ENCODE measurements around the gene HRNR. TPM values are rescaled to one million over a fixed set of nuclear protein-coding genes. Genes with fewer than 3 reads are reported as not detected.

Gene HRNR
- total and polyA plus RNA-seq, 4 donors = 0.04 TPM; not detected in 3

- no peak overlapping the region for H3K4me3 ChIP-seq (ENCODE audit: low read depth in 1 of 3, low read length in 3 of 3)
- H3K36me3 ChIP-seq (ENCODE audit: control insufficient read depth in 4 of 4, insufficient read depth in 3 of 4, low read depth in 1 of 4, low read length in 3 of 4) = no peaks in the 10 kb centered on the region
- H3K9me3 ChIP-seq (ENCODE audit: control insufficient read depth in 4 of 4, low read length in 3 of 4) = no peaks in the 10 kb centered on the region
- H3K27me3 ChIP-seq (ENCODE audit: control insufficient read depth in 4 of 4, insufficient read depth in 4 of 4, low read length in 3 of 4) = no peaks in the 10 kb centered on the region
- H3K27ac ChIP-seq (ENCODE audit: low read depth in 1 of 2, low read length in 2 of 2) = no peak overlapping the region
- WGBS = 89% methylated on average over 5 of the region's 5 CpGs
- H3K9ac ChIP-seq (ENCODE audit: low read depth in 1 of 2, low read length in 2 of 2) = no peak overlapping the region
- TF ChIP-seq TAF1 (conservative IDR thresholded peaks at IDR 0.05) (no peak), FOXA2 (IDR thresholded peaks at IDR 0.05) (no peak), RAD21 (IDR thresholded peaks at IDR 0.05) (no peak), JUND (IDR thresholded peaks at IDR 0.05) (no peak), YY1 (IDR thresholded peaks at IDR 0.05) (no peak), GABPA (IDR thresholded peaks at IDR 0.05 in 1 of 2, conservative IDR thresholded peaks at IDR 0.05 in 1 of 2) (no peak), NR2F2 (IDR thresholded peaks at IDR 0.05) (no peak), SP1 (IDR thresholded peaks at IDR 0.05) (no peak), EGR1 (IDR thresholded peaks at IDR 0.05; ENCODE audit: low read depth in 2 of 2) (no peak), HNF4G (IDR thresholded peaks at IDR 0.05) (no peak), CTCF (IDR thresholded peaks at IDR 0.05; ENCODE audit: low read depth, low read length, missing input control) (no peak), MAX (IDR thresholded peaks at IDR 0.05) (no peak)
- DNase-seq (ENCODE audit: low spot score) = no peak
- peaks cover 0 to 22% (median 19%) of the 10 kb centered on the region in 4 donors for H3K4me1 ChIP-seq (ENCODE audit: control insufficient read depth in 4 of 4, insufficient read depth in 4 of 4, low read length in 3 of 4)
These were observed 37.3 kb downstream of the HRNR start for GRCh38 chr1:152186556-152187285.

DNA sequence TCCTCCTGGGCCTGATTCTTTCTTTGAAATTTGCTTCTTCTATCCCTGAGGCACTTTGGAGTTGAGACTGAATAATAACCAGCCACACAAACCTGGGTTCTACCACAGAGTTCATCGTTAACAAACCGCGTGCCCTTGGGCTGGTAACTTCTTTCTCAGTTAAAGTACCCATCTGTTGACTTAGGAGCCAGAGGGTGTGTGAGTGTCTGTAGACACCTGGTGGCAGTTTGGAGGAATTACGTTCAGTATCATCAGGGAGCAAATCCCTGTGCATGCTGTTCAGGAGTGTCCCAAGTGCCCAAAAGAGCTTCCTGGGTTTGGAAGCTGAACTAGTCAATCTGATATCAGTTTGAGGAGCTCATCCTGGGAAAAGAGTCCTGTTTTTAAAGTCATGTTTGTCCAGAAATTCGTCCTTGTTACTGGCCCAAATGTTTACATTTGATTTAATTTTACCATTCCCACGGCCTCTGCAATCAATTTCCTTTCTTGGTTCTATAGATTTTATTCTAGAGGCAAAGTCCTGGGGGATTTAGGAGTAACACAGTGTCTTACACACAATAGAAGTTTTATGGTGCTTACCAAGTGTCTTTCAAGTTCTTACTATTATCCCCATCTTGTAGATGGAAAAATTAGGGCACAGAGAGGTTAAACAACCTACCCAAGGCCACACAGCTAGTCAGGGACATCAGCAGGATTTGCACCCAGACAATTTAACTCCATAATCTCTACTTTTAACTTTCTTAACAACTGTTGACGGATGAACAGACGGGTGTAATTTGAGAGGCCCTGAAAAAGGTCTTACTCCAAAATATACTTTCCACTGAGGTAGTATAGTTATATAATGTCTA is 38.2 kb downstream of the HRNR start:
- Histone ChIP-seq H3K4me3 (ENCODE audit: low read depth in 1 of 3, low read length in 3 of 3) (no peak overlapping the region), H3K36me3 (ENCODE audit: control insufficient read depth in 4 of 4, insufficient read depth in 3 of 4, low read depth in 1 of 4, low read length in 3 of 4) (no peaks in the 10 kb centered on the region), H3K4me1 (ENCODE audit: control insufficient read depth in 4 of 4, insufficient read depth in 4 of 4, low read length in 3 of 4) (peaks cover 0 to 13% (median 12%) of the 10 kb centered on the region in 4 donors), H3K9ac (ENCODE audit: low read depth in 1 of 2, low read length in 2 of 2) (no peak overlapping the region), H3K9me3 (ENCODE audit: control insufficient read depth in 4 of 4, low read length in 3 of 4) (no peaks in the 10 kb centered on the region), H3K27me3 (ENCODE audit: control insufficient read depth in 4 of 4, insufficient read depth in 4 of 4, low read length in 3 of 4) (no peaks in the 10 kb centered on the region), H3K27ac (ENCODE audit: low read depth in 1 of 2, low read length in 2 of 2) (no peak overlapping the region)
- WGBS = 33% methylated on average over 8 of the region's 8 CpGs
- no peak for DNase-seq (ENCODE audit: low spot score)
- TF ChIP-seq EGR1 (IDR thresholded peaks at IDR 0.05; ENCODE audit: low read depth in 2 of 2) (no peak), REST (IDR thresholded peaks at IDR 0.05) (no peak), YY1 (IDR thresholded peaks at IDR 0.05) (no peak), RAD21 (IDR thresholded peaks at IDR 0.05) (peak; percentile 88 to 92), JUND (IDR thresholded peaks at IDR 0.05) (no peak), GABPA (IDR thresholded peaks at IDR 0.05 in 1 of 2, conservative IDR thresholded peaks at IDR 0.05 in 1 of 2) (no peak), FOXA2 (IDR thresholded peaks at IDR 0.05) (peak; percentile 78), FOXA1 (IDR thresholded peaks at IDR 0.05) (peak; percentile 11), CTCF (IDR thresholded peaks at IDR 0.05; ENCODE audit: low read depth, low read length, missing input control) (peak; percentile 82), NR2F2 (IDR thresholded peaks at IDR 0.05) (no peak), ATF3 (IDR thresholded peaks at IDR 0.05) (no peak), HNF4A (conservative IDR thresholded peaks at IDR 0.05) (no peak), MAX (IDR thresholded peaks at IDR 0.05) (no peak), SP1 (IDR thresholded peaks at IDR 0.05) (no peak), TAF1 (conservative IDR thresholded peaks at IDR 0.05) (no peak)
- TF ChIP-seq, protein P1, sequence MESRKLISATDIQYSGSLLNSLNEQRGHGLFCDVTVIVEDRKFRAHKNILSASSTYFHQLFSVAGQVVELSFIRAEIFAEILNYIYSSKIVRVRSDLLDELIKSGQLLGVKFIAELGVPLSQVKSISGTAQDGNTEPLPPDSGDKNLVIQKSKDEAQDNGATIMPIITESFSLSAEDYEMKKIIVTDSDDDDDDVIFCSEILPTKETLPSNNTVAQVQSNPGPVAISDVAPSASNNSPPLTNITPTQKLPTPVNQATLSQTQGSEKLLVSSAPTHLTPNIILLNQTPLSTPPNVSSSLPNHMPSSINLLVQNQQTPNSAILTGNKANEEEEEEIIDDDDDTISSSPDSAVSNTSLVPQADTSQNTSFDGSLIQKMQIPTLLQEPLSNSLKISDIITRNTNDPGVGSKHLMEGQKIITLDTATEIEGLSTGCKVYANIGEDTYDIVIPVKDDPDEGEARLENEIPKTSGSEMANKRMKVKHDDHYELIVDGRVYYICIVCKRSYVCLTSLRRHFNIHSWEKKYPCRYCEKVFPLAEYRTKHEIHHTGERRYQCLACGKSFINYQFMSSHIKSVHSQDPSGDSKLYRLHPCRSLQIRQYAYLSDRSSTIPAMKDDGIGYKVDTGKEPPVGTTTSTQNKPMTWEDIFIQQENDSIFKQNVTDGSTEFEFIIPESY (IDR thresholded peaks at IDR 0.05) = no peak

All from liver (tissue), 9 donors.